Sigmoid colon (tissue), 7 donors: Measurements from ENCODE around the gene HARBI1. TPM values are rescaled to one million over a fixed set of nuclear protein-coding genes. Genes with fewer than 3 reads are reported as not detected.

ENCODE experiments used
- DNase-seq: peaks from one replicate; pipeline ENCODE4 v3.0.0-alpha.2; 2019
- H3K27ac ChIP-seq, 4 donors: fragments of 200-600 bp; sonication (generic); one replicate each; pipeline ENCODE4 v1.5.1; 2016 to 2019; ENCODE audit warnings: mild to moderate bottlenecking in 1 of 4
- H3K27me3 ChIP-seq, 3 donors: fragments of 200-600 bp; sonication (generic); one replicate each; pipeline ENCODE4 v1.5.1; 2019; ENCODE audit warnings: mild to moderate bottlenecking in 1 of 3
- H3K36me3 ChIP-seq, 4 donors: fragments of 200-600 bp; sonication (generic); one replicate each; pipeline ENCODE4 v1.5.1; 2016 to 2019
- H3K4me1 ChIP-seq, 4 donors: fragments of 200-600 bp; sonication (generic); one replicate each; pipeline ENCODE4 v1.5.1; 2017 to 2019
- H3K4me3 ChIP-seq, 4 donors: fragments of 200-600 bp; sonication (generic); one replicate each; pipeline ENCODE4 v1.5.1; 2017 to 2019; ENCODE audit warnings: mild to moderate bottlenecking in 2 of 4, moderate library complexity in 1 of 4
- H3K9me3 ChIP-seq, 4 donors: fragments of 200-600 bp in 3 of 4; sonication (generic) in 3 of 4; one replicate each; pipeline versions ENCODE4 v1.5.1 to v1.6.1; 2013 to 2019
- EP300 ChIP-seq, 4 donors: sonication (generic); formaldehyde crosslinking; IDR thresholded peaks; one replicate each; pipeline ENCODE4 v1.6.1; 2017; ENCODE audit warnings: antibody characterized with exemption in 4 of 4
- POLR2A ChIP-seq, 2 donors: fragments of 450-650 bp; IDR thresholded peaks; one replicate each; pipeline ENCODE4 v1.6.1; 2016; ENCODE audit warnings: antibody characterized with exemption in 2 of 2, mild to moderate bottlenecking in 2 of 2, moderate library complexity in 2 of 2
- POLR2AphosphoS5 ChIP-seq, 4 donors: sonication (generic); formaldehyde crosslinking; IDR thresholded peaks; one replicate each; pipeline ENCODE4 v1.6.1; 2017; ENCODE audit warnings: antibody characterized with exemption in 4 of 4
- WGBS, 2 donors: extraction: QIAGEN DNeasy Blood & Tissue Kit; methylation state at CpG; one replicate each; pipeline ENCODE4 v1.1.7; 2013; 5-methylcytosine and 5-hydroxymethylcytosine counted together
- intact Hi-C: fragments of 100-400 bp; cut with DNase I; formaldehyde crosslinking; loops from one replicate; pipeline ENCODE4 v1.15.1; 2023
- polyA plus RNA-seq, 3 donors: library from polyadenylated mRNA; stranded (reverse); fragments of 200-250 nt; gene quantifications; one replicate each; pipeline ENCODE4 v1.2.3, GENCODE V29; 2013
- total RNA-seq, 4 donors: library from RNA; depleted of rRNA; stranded (reverse); fragments of >200 nt; gene quantifications; one replicate each; pipeline ENCODE4 v1.1.0, GENCODE V29; 2016
- TF ChIP-seq, protein P1 (sequence below), 4 experiments: fragments of 450-650 bp in 3 of 4; fragments of 200-600 bp in 1 of 4; IDR thresholded peaks; one replicate each; pipeline ENCODE4 v1.5.1; 2016 to 2019; ENCODE audit warnings: antibody characterized with exemption in 4 of 4, mild to moderate bottlenecking in 3 of 4, moderate library complexity in 2 of 4
- donor health status: healthy with polysubstance abuse.
- donor health status: Bipolar disorder and iron deficiency.
- donor health status: healthy.

HARBI1 gene, protein sequence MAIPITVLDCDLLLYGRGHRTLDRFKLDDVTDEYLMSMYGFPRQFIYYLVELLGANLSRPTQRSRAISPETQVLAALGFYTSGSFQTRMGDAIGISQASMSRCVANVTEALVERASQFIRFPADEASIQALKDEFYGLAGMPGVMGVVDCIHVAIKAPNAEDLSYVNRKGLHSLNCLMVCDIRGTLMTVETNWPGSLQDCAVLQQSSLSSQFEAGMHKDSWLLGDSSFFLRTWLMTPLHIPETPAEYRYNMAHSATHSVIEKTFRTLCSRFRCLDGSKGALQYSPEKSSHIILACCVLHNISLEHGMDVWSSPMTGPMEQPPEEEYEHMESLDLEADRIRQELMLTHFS
- 1 to 10 TPM; 1.6 to 8.9 (median 3.8) TPM for total RNA-seq
- 1 to 10 TPM; 4.1 to 7.9 (median 4.8) TPM for polyA plus RNA-seq

DNA sequence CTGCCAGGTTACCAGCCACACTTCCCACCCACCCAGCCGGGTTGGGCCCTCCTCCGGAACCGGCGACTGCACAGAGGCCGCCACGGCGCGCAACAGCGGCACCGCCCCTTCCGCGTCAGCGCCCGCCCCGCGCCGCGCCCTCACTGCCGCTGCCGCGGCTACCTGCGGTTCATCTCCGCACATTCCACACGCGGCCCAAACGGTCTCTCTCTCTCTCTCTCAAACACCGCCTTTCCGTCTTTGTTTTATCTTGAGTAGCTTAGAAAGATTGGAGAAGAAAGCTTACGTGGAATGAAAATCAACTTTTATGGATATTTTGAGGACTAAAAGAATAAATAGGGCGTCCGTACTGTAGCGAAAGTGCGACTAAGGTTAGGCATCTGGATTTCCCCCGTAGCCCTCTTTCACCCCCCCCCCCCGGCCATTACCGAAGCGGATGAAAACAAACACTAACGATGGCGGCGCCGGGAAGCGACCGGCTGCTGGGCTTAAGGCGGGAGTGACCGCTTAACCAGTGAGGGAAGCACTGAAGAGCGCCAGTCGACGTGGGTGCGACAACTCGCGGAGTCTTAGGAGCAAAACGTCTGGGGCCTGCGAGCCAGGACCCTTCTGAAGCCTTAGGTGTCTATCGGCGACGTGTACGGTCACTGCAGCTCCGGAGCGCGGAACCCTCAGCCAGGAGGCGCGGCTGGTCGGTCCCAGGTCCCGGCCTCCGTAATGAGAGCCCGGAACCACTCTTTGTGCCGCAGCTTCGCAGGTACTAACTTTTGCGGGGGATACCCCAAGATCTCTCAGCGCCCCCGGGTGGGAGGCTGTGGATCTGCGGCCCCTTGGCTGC lies at the start of gene HARBI1, which contains the start of gene ATG13:
TSS of gene HARBI1 (minus strand) at position 94 of the 838 bp plus-strand sequence. CDS start 990 bp downstream, outside the sequence.
TSS of gene ATG13 (plus strand) at position 420 of the 838 bp plus-strand sequence. CDS start 26,739 bp downstream, outside the sequence.
- peak; percentile 6 to 66 (median 49) for TF ChIP-seq POLR2AphosphoS5 (IDR thresholded peaks at IDR 0.05)
- TF ChIP-seq EP300 (IDR thresholded peaks at IDR 0.05) = peak in 1 of 4 donors; percentile 21
- no peak for TF ChIP-seq POLR2A (IDR thresholded peaks at IDR 0.05)
- TF ChIP-seq, protein P1, sequence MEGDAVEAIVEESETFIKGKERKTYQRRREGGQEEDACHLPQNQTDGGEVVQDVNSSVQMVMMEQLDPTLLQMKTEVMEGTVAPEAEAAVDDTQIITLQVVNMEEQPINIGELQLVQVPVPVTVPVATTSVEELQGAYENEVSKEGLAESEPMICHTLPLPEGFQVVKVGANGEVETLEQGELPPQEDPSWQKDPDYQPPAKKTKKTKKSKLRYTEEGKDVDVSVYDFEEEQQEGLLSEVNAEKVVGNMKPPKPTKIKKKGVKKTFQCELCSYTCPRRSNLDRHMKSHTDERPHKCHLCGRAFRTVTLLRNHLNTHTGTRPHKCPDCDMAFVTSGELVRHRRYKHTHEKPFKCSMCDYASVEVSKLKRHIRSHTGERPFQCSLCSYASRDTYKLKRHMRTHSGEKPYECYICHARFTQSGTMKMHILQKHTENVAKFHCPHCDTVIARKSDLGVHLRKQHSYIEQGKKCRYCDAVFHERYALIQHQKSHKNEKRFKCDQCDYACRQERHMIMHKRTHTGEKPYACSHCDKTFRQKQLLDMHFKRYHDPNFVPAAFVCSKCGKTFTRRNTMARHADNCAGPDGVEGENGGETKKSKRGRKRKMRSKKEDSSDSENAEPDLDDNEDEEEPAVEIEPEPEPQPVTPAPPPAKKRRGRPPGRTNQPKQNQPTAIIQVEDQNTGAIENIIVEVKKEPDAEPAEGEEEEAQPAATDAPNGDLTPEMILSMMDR (IDR thresholded peaks at IDR 0.05) = peak; percentile 50 to 86 (median 80)
- Histone ChIP-seq H3K36me3 (peaks cover 0 to 21% (median 0%) of the 10 kb centered on the region in 4 donors), H3K9me3 (no peaks in the 10 kb centered on the region), H3K4me3 (peak within 1 kb of the TSS; percentile 71 to 97 (median 83)), H3K27ac (peak within 1 kb of the TSS; percentile 92 to 97 (median 92)), H3K4me1 (peaks cover 0 to 36% (median 29%) of the 10 kb centered on the region in 4 donors), H3K27me3 (no peaks in the 10 kb centered on the region)
- WGBS, 2 donors = 0 to 1% methylated on average over 72 of the region's 72 CpGs
- intact Hi-C loops = loop anchor here (2.0 to 10.0 kb wide), 3 partner anchors 60 to 493 kb away; partner anchors contain the start of gene PHF21A
- DNase-seq = peak; percentile 91

DNA sequence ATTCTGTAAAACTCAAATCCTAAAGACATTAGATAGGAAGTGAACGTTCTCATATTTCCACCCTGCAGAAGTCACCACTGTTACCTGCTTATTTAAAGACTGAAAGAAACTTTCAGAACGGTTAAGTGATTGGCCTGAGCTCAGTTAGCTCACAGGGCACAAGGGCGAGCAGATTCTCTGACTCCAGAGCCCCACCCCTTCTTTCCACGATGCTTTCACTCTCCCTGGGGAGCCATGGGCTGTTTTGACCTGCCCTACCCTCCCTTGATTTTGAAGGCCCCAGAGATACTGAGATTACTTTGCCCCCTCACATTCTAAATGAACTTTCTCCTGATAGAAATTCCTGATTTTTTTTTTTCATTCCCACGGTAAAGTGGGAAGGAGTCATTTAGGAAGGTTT lies 49.5 kb upstream of the HARBI1 start:
- peaks cover 22 to 100% (median 55%) of the 10 kb centered on the region in 4 donors for H3K36me3 ChIP-seq
- peaks cover 0 to 12% (median 3%) of the 10 kb centered on the region in 4 donors for H3K4me1 ChIP-seq
- no peak overlapping the region for H3K4me3 ChIP-seq
- TF ChIP-seq, protein P1 (IDR thresholded peaks at IDR 0.05) = no peak
- no peak for TF ChIP-seq EP300 (IDR thresholded peaks at IDR 0.05)
- TF ChIP-seq POLR2A (IDR thresholded peaks at IDR 0.05) = no peak
- no peak for TF ChIP-seq POLR2AphosphoS5 (IDR thresholded peaks at IDR 0.05)
- no peaks in the 10 kb centered on the region for H3K27me3 ChIP-seq
- 75 to 79% methylated on average over 5 of the region's 5 CpGs for WGBS, 2 donors
- intact Hi-C loops = no loop called here
- peak overlapping the region; percentile 46 to 75 (median 48) for H3K27ac ChIP-seq
- no peaks in the 10 kb centered on the region for H3K9me3 ChIP-seq
- DNase-seq = peak; percentile 65

DNA sequence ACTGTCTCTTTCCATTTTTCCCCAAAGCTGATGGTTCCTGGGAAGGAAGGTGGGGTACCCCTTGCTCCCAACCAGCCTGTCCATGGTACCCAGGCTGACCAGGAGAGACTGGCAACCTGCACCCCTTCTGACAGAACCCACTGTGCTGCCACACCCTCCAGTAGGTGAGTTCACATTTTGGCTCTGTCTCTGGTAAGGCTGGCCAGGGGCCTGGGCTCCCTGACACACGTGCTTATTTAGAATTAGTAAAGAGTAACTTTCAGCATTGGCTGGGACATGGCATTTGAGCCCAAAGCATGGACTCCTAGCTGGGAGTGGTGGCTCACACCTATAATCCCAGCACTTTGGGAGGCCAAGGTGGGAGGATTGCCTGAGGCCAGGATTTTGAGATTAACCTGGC lies 48.3 kb upstream of the HARBI1 start:
- H3K4me3 ChIP-seq = no peak overlapping the region
- peaks cover 0 to 12% (median 3%) of the 10 kb centered on the region in 4 donors for H3K4me1 ChIP-seq
- peak; percentile 38 for DNase-seq
- H3K9me3 ChIP-seq = no peaks in the 10 kb centered on the region
- no peaks in the 10 kb centered on the region for H3K27me3 ChIP-seq
- no peak for TF ChIP-seq POLR2AphosphoS5 (IDR thresholded peaks at IDR 0.05)
- TF ChIP-seq EP300 (IDR thresholded peaks at IDR 0.05) = no peak
- TF ChIP-seq, protein P1 (IDR thresholded peaks at IDR 0.05) = no peak
- TF ChIP-seq POLR2A (IDR thresholded peaks at IDR 0.05) = no peak
- peak overlapping the region in 3 of 4 donors; percentile 12 to 75 (median 51) for H3K27ac ChIP-seq
- WGBS, 2 donors = 91 to 92% methylated on average over 1 of the region's 1 CpG
- intact Hi-C loops = no loop called here
- H3K36me3 ChIP-seq = peaks cover 14 to 99% (median 50%) of the 10 kb centered on the region in 4 donors

DNA sequence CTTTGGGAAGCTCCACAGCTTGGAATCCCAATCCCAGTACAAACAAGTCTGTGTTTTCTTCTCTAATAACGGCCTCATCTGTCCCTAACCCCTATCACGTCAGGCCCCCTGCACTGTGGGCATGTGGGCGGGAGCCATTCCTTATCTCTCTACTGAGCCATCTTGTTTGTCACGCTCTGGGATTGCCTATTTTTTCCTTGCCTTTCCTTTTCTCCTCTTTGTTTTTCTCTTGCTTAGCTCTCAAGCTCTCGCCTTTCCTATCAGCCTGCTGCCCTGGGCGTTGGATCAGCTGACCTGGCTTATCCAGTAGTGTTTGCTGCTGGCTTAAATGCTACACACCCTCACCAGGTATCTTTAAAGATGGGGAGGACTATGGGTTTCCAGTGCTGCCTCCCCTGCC lies 47.6 kb upstream of the HARBI1 start:
- Histone ChIP-seq H3K27ac (peak overlapping the region in 3 of 4 donors; percentile 12 to 75 (median 21)), H3K4me3 (no peak overlapping the region), H3K27me3 (no peaks in the 10 kb centered on the region), H3K4me1 (peaks cover 0 to 12% (median 3%) of the 10 kb centered on the region in 4 donors), H3K36me3 (peaks cover 11 to 98% (median 45%) of the 10 kb centered on the region in 4 donors), H3K9me3 (no peaks in the 10 kb centered on the region)
- DNase-seq = no peak
- intact Hi-C loops = no loop called here
- 77 to 82% methylated on average over 6 of the region's 6 CpGs for WGBS, 2 donors
- no peak for TF ChIP-seq EP300 (IDR thresholded peaks at IDR 0.05)
- TF ChIP-seq, protein P1 (IDR thresholded peaks at IDR 0.05) = no peak
- no peak for TF ChIP-seq POLR2AphosphoS5 (IDR thresholded peaks at IDR 0.05)
- TF ChIP-seq POLR2A (IDR thresholded peaks at IDR 0.05) = no peak
